T-cell (primary cell): ENCODE results near the gene GRID1. TPM values are rescaled to one million over a fixed set of nuclear protein-coding genes. Genes with fewer than 3 reads are reported as not detected.
A peak's percentile ranks its signal among the peaks of the same experiment; 100 is the strongest.

ENCODE experiments used
- ATAC-seq, 4 experiments: fragments of 200-7000 bp in 3 of 4; fragments of 150-1000 bp in 1 of 4; cut with Tn5 transposase; replicated peaks in 1 of 4; 1 replicate in 3 of 4; 2 replicates in 1 of 4; pipeline ENCODE4 v1.10.0; 2021; ENCODE audit warnings: moderate library complexity in 3 of 4, mild to moderate bottlenecking in 2 of 4, moderate number of reproducible peaks in 1 of 4
- CTCF ChIA-PET, 2 donors: fragments of 300-600 bp; sonication (Branson Sonifier 250); formaldehyde crosslinking; loops; one replicate each; lab custom pipeline; 2022; ENCODE audit warnings: antibody characterized with exemption in 2 of 2; lab: Charles Lee
- POLR2A ChIA-PET, 2 donors: fragments of 300-600 bp; sonication (Branson Sonifier 250); formaldehyde crosslinking; loops; one replicate each; lab custom pipeline; 2022; ENCODE audit warnings: antibody characterized with exemption in 2 of 2; lab: Charles Lee
- DNase-seq, 35 experiments: peaks; one replicate each; pipeline versions ENCODE4 v3.0.0 to v3.0.0-alpha.2; 2013 to 2023
- H3K27ac ChIP-seq: one replicate; pipeline ENCODE4 v1.5.1; 2013; ENCODE audit warnings: low read length
- H3K27me3 ChIP-seq, 2 experiments: replicated peaks in 1 of 2; 1 replicate in 1 of 2; 2 replicates in 1 of 2; pipeline versions ENCODE4 v1.6.1 to v1.7.0; 2013; ENCODE audit warnings: low read length in 1 of 2, mixed read lengths in 1 of 2; ENCODE audit not compliant: control insufficient read depth in 2 of 2, insufficient read depth in 2 of 2; ENCODE audit errors: extremely low read depth in 1 of 2
- H3K36me3 ChIP-seq, 2 donors: 1 replicate in 1 of 2; 2 replicates in 1 of 2; pipeline versions ENCODE4 v1.6.1 to v1.7.0; 2013; ENCODE audit warnings: low read length in 1 of 2; ENCODE audit not compliant: control insufficient read depth in 2 of 2, insufficient read depth in 1 of 2; ENCODE audit errors: extremely low read depth in 1 of 2
- H3K4me1 ChIP-seq, 2 experiments: 1 replicate in 1 of 2; 2 replicates in 1 of 2; pipeline versions ENCODE4 v1.6.1 to v1.7.0; 2013; ENCODE audit warnings: low read length in 2 of 2, mixed read lengths in 1 of 2; ENCODE audit not compliant: insufficient read depth in 2 of 2, control insufficient read depth in 1 of 2; ENCODE audit errors: extremely low read depth in 1 of 2
- H3K4me3 ChIP-seq, 2 donors: 1 replicate in 1 of 2; 2 replicates in 1 of 2; pipeline versions ENCODE4 v1.5.1 to v1.7.0; 2013; ENCODE audit warnings: mild to moderate bottlenecking in 2 of 2, low read length in 1 of 2, moderate library complexity in 1 of 2; ENCODE audit not compliant: control insufficient read depth in 1 of 2; ENCODE audit errors: extremely low read depth in 1 of 2
- H3K9me3 ChIP-seq: 2 replicates; pipeline ENCODE4 v1.7.0; 2013
- H3K27ac Mint-ChIP-seq, 2 donors: one replicate each; pipeline ENCODE4 v1.8.0; 2020 to 2021; ENCODE audit warnings: mild to moderate bottlenecking in 2 of 2, mixed read lengths in 2 of 2
- H3K27me3 Mint-ChIP-seq, 2 donors: one replicate each; pipeline ENCODE4 v1.8.0; 2021 to 2022; ENCODE audit warnings: mixed read lengths in 2 of 2
- H3K36me3 Mint-ChIP-seq: one replicate; pipeline ENCODE4 v1.8.0; 2021; ENCODE audit warnings: mixed read lengths
- H3K4me1 Mint-ChIP-seq, 3 donors: one replicate each; pipeline ENCODE4 v1.8.0; 2020 to 2022; ENCODE audit warnings: mixed read lengths in 3 of 3, mild to moderate bottlenecking in 1 of 3
- H3K4me3 Mint-ChIP-seq, 3 donors: one replicate each; pipeline ENCODE4 v1.8.0; 2020 to 2022; ENCODE audit warnings: mild to moderate bottlenecking in 3 of 3, mixed read lengths in 3 of 3, moderate library complexity in 3 of 3
- H3K9me3 Mint-ChIP-seq, 3 donors: one replicate each; pipeline ENCODE4 v1.8.0; 2020 to 2022; ENCODE audit warnings: mixed read lengths in 3 of 3
- WGBS: methylation state at CpG from one replicate; pipeline ENCODE4 v1.1.5; 2013; ENCODE audit warnings: missing lambda C conversion rate; ENCODE audit not compliant: insufficient coverage; 5-methylcytosine and 5-hydroxymethylcytosine counted together
- total RNA-seq, 35 experiments: library from RNA in 6 of 35; stranded (reverse) in 6 of 35; fragments of 120-200 nt in 1 of 35; gene quantifications; one replicate each; pipeline versions ENCODE4 v1.2.1 to v1.2.4 and lab custom pipeline; 2013 to 2026

The GRID1 gene
- total RNA-seq, 5 donors from 2014 or later (not counting 1 experiment from before 2014, with no cell fraction given) = 0.68 TPM; not detected in 4

DNA sequence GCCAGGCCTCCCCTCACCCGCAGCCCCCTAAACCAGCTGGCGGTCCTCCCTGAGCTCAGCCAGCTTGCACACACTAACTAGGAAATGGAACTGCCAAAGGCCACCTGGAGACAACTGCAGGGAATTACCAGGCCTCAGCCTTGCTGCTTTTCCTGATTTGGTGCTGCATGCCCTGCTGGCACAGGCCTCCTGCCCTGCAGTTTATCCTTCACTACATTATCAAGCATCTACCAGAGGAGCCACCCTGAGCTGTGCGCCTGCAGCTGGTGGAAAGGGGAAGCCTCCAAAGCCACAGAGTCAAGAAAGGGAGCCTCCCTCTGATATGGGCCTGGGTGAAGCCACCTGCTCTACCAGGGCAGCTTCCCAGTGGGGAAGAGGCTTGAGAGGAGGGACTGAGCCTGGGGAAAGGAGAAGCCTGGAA, 139.8 kb downstream of the GRID1 start:
- Mint-ChIP-seq H3K4me1 (no peaks in the 10 kb centered on the region), H3K27me3 (peaks cover 0 to 5% of the 10 kb centered on the region in 2 donors), H3K9me3 (no peaks in the 10 kb centered on the region), H3K36me3 (no peaks in the 10 kb centered on the region), H3K27ac (no peak overlapping the region), H3K4me3 (no peak overlapping the region)
- peak in 1 of 35 experiments; percentile 15 for DNase-seq
- WGBS = 88% methylated on average over 2 of the region's 3 CpGs
- no peak overlapping the region for H3K27ac ChIP-seq
- ChIA-PET CTCF (no interaction called here), POLR2A (no interaction called here)
- H3K4me1 ChIP-seq = no peaks in the 10 kb centered on the region
- no peaks in the 10 kb centered on the region for H3K9me3 ChIP-seq
- H3K27me3 ChIP-seq = peaks cover 0 to 7% of the 10 kb centered on the region in 2 experiments
- H3K36me3 ChIP-seq = no peaks in the 10 kb centered on the region
- H3K4me3 ChIP-seq = no peak overlapping the region
- no peak for ATAC-seq

DNA sequence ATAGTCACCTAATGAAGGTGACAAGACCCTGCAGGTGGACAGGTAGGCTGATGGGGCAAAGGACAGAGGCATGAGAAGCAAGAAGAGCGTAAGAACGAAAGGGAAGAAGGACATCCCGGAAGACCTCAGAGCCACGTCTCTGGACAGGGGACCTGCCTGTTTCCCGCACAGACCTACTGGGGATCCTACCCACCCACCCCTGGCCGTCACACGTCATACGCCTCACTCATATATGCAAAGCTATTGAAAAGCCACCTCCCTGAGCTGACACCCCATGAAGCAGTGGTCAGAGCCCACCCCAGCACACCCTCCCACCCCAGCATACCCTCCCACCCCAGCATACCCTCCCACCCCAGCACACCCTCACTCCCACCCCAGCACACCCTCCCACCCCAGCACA, 140.6 kb downstream of the GRID1 start:
- Mint-ChIP-seq H3K4me1 (no peaks in the 10 kb centered on the region), H3K27me3 (peaks cover 0 to 6% of the 10 kb centered on the region in 2 donors), H3K36me3 (no peaks in the 10 kb centered on the region), H3K9me3 (no peaks in the 10 kb centered on the region), H3K4me3 (no peak overlapping the region), H3K27ac (no peak overlapping the region)
- 86% methylated on average over 7 of the region's 8 CpGs for whole genome bisulfite sequencing
- Histone ChIP-seq H3K36me3 (no peaks in the 10 kb centered on the region), H3K27me3 (peaks cover 0 to 10% of the 10 kb centered on the region in 2 experiments), H3K4me1 (no peaks in the 10 kb centered on the region), H3K27ac (no peak overlapping the region), H3K4me3 (no peak overlapping the region), H3K9me3 (no peaks in the 10 kb centered on the region)
- ChIA-PET CTCF (no interaction called here), POLR2A (no interaction called here)
- DNase-seq (no peak), ATAC-seq (no peak)

DNA sequence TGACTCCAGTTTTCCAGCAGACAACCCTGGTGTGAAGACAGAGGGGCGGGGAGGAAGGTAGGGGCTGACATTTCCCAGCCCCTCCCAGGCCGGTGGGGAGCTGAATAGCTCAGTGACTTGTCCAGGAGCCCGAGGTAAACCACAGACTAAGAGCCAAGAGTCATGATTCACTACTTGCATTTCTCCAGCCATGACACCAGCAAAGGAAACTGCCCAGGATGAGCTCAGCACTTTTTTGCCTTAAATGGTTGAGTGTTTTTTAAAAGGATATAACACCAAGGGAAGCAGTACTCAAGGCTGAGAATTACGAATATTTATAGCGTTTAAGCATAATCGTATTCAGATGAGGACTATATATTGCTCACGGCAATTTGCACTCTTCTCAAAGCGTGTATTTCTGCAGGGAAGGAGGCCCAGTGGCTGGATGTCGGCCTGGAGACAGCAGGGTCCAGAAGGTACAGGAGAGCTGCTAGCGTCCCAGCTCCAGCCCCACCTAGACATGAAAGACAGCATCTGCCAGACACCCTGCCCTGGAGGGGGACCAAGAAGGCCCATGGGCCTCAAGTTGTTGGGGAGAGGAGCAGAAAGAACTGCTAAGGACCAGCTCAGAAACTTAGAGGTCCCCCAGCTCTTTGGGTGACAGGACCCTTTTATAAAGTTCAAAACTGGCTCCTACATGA, 141.4 kb downstream of the GRID1 start:
- 65% methylated on average over 7 of the region's 10 CpGs for WGBS
- H3K9me3 Mint-ChIP-seq = no peaks in the 10 kb centered on the region
- Histone ChIP-seq H3K4me3 (no peak overlapping the region), H3K9me3 (no peaks in the 10 kb centered on the region), H3K36me3 (no peaks in the 10 kb centered on the region), H3K27ac (no peak overlapping the region), H3K27me3 (peaks cover 0 to 10% of the 10 kb centered on the region in 2 experiments), H3K4me1 (no peaks in the 10 kb centered on the region)
- H3K4me1 Mint-ChIP-seq = no peaks in the 10 kb centered on the region
- H3K36me3 Mint-ChIP-seq = no peaks in the 10 kb centered on the region
- CTCF ChIA-PET = no interaction called here
- POLR2A ChIA-PET = no interaction called here
- peaks cover 0 to 6% of the 10 kb centered on the region in 2 donors for H3K27me3 Mint-ChIP-seq
- H3K27ac Mint-ChIP-seq = no peak overlapping the region
- DNase-seq (no peak), ATAC-seq (no peak)
- H3K4me3 Mint-ChIP-seq = no peak overlapping the region

DNA sequence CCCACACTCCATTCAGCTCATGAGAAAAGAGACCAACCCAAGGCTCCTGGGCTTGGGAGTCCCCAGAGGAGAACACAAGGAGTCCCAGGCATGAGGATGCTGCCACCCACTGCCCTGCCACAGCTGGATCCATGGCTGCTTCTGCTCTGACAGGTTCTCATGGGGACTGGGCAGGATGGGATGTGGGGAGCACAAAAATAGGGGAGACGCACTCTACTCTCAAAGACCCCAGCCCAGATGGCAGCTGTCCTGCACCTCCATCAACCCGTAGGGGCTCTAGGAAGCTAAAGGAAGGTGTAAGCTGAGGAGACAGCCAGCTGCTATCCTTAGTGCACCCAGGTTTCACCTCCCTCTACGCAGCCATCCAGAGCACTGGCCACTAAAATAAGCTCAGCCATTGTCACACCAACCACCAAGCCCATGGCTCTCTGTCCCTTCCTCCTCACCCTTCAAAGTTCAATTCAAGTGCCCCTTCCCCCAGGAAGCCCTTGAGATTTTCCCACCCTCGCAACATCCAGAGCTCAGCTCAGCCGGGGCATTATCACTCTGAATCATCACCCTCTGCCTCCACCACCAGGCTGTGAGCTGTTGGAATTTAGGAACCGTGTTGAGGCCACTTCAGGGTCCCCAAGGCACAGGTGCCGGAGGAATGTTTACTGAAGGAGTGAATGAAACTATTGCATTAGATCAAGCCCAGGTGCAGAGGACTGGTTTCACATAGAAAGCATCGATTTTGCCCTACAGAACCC, 142.1 kb downstream of the GRID1 start:
- no peak overlapping the region for H3K27ac Mint-ChIP-seq
- WGBS = 85% methylated on average over 2 of the region's 8 CpGs

DNA sequence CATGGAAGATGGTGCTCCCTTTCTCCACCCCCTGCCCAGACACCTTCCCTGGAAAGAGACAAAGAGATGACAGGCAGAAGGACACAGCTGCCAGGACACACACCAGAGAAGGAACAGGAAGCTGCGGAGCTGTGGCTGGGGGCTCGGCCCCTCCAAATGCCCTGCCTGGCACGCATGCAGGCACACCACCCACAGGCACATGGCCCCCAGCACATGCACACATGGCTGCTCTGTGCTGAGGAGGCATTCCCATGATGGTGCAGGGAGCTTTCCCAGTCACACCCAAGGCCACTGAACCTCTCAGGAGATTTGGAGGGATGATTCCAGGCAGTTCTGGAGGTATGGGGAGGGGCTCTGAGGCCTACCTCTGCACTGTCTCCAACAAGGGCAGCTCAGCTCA, 143.3 kb downstream of the GRID1 start:
- ATAC-seq (no peak), DNase-seq (no peak)
- H3K36me3 ChIP-seq = no peaks in the 10 kb centered on the region
- Mint-ChIP-seq H3K4me3 (no peak overlapping the region), H3K36me3 (no peaks in the 10 kb centered on the region), H3K9me3 (no peaks in the 10 kb centered on the region), H3K4me1 (no peaks in the 10 kb centered on the region), H3K27me3 (peaks cover 0 to 11% of the 10 kb centered on the region in 2 donors), H3K27ac (no peak overlapping the region)
- no peaks in the 10 kb centered on the region for H3K4me1 ChIP-seq
- 73% methylated on average over 3 of the region's 3 CpGs for WGBS
- H3K27ac ChIP-seq = no peak overlapping the region
- H3K27me3 ChIP-seq = peaks cover 0 to 6% of the 10 kb centered on the region in 2 experiments
- ChIA-PET CTCF (no interaction called here), POLR2A (no interaction called here)
- H3K4me3 ChIP-seq = no peak overlapping the region
- no peaks in the 10 kb centered on the region for H3K9me3 ChIP-seq

More for the DNA sequence above, 142.1 kb downstream of the GRID1 start:
- ATAC-seq (no peak), DNase-seq (no peak)
- POLR2A ChIA-PET = no interaction called here
- no peak overlapping the region for H3K4me3 Mint-ChIP-seq
- no peaks in the 10 kb centered on the region for H3K9me3 Mint-ChIP-seq
- Histone ChIP-seq H3K9me3 (no peaks in the 10 kb centered on the region), H3K36me3 (no peaks in the 10 kb centered on the region), H3K4me3 (no peak overlapping the region), H3K27me3 (peaks cover 0 to 10% of the 10 kb centered on the region in 2 experiments), H3K27ac (no peak overlapping the region), H3K4me1 (no peaks in the 10 kb centered on the region)
- CTCF ChIA-PET = interaction anchor here in 1 of 2 donors (0.5 kb wide), 1 partner anchor 363 kb away, joined by 5 read pairs; no protein-coding TSS in a partner anchor
- no peaks in the 10 kb centered on the region for H3K4me1 Mint-ChIP-seq
- no peaks in the 10 kb centered on the region for H3K36me3 Mint-ChIP-seq
- H3K27me3 Mint-ChIP-seq = peaks cover 0 to 8% of the 10 kb centered on the region in 2 donors

DNA sequence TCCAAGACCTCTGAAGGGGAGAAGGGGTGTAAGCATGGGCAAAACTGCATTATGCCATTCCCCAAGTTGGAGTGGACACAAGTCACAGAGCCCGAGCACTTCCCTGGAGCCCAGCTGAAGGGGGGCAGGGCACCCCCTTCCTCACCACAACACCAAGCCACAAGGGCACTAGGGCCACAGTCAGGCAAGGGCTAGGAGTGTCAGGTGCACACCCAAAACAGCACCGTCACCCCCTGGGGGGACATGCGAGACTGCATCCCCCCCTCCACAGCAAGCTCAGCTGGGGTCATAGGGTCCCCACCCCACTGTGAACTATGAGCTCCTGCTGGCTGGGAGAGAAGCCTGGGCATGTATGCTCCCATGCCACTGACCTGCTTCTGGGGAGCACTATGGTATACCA, 143.9 kb downstream of the GRID1 start:
- WGBS = 69% methylated on average over 2 of the region's 3 CpGs
- ChIA-PET POLR2A (no interaction called here), CTCF (no interaction called here)
- H3K4me3 ChIP-seq = no peak overlapping the region
- ATAC-seq = peak in 1 of 4 experiments; percentile 18
- no peak overlapping the region for H3K27ac ChIP-seq
- no peak for DNase-seq
- no peaks in the 10 kb centered on the region for H3K36me3 ChIP-seq
- Mint-ChIP-seq H3K27me3 (peaks cover 0 to 11% of the 10 kb centered on the region in 2 donors), H3K4me1 (no peaks in the 10 kb centered on the region), H3K9me3 (no peaks in the 10 kb centered on the region), H3K4me3 (no peak overlapping the region), H3K27ac (no peak overlapping the region), H3K36me3 (no peaks in the 10 kb centered on the region)
- H3K9me3 ChIP-seq = no peaks in the 10 kb centered on the region
- H3K4me1 ChIP-seq = no peaks in the 10 kb centered on the region
- peaks cover 0 to 6% of the 10 kb centered on the region in 2 experiments for H3K27me3 ChIP-seq
